Measurements from ENCODE around the gene LAMC3. TPM values are rescaled to one million over a fixed set of nuclear protein-coding genes. Genes with fewer than 3 reads are reported as not detected.

LAMC3 gene
- total RNA-seq, 6 experiments from 2014 or later: 2.7 to 14.3 (median 3.7) TPM

- Histone ChIP-seq H3K36me3 (no peaks in the 10 kb centered on the region), H3K4me1 (no peaks in the 10 kb centered on the region), H3K27ac (no peak overlapping the region), H3K27me3 (no peaks in the 10 kb centered on the region), H3K9me3 (no peaks in the 10 kb centered on the region), H3K4me3 (no peak overlapping the region)
- no peak for DNase-seq
- WGBS (ENCODE audit: insufficient coverage, low coverage, low lambda C conversion rate, missing lambda C conversion rate): 59% methylated on average over 16 of the region's 21 CpGs
- TF ChIP-seq POLR2A (IDR thresholded peaks at IDR 0.05) (no peak), CTCF (IDR thresholded peaks at IDR 0.05) (no peak)
- intact Hi-C loops (cut with DNase I): no loop called here
- no peak for ATAC-seq
These were observed 8.1 kb downstream of the LAMC3 start for GRCh38 chr9:131017067-131017466.

- no peaks in the 10 kb centered on the region for H3K9me3 ChIP-seq
- DNase-seq (no peak), ATAC-seq (peak in 2 of 4 donors; percentile 13 to 22)
- H3K4me1 ChIP-seq: no peaks in the 10 kb centered on the region
- TF ChIP-seq POLR2A (IDR thresholded peaks at IDR 0.05) (no peak), CTCF (IDR thresholded peaks at IDR 0.05) (no peak)
- H3K27me3 ChIP-seq: no peaks in the 10 kb centered on the region
- 52% methylated on average over 2 of the region's 6 CpGs for WGBS (ENCODE audit: insufficient coverage, low coverage, low lambda C conversion rate, missing lambda C conversion rate)
- H3K4me3 ChIP-seq: no peak overlapping the region
- intact Hi-C loops (cut with DNase I): no loop called here
- H3K27ac ChIP-seq: no peak overlapping the region
- H3K36me3 ChIP-seq: no peaks in the 10 kb centered on the region
These were observed 9.6 kb downstream of the LAMC3 start for GRCh38 chr9:131018621-131019020.

GRCh38 chr9:131019388-131020239 is 10.6 kb downstream of the LAMC3 start:
- no peak overlapping the region for H3K4me3 ChIP-seq
- no peak overlapping the region for H3K27ac ChIP-seq
- 53% methylated on average over 6 of the region's 15 CpGs for WGBS (ENCODE audit: insufficient coverage, low coverage, low lambda C conversion rate, missing lambda C conversion rate)
- no peak for DNase-seq
- no peak for TF ChIP-seq POLR2A (IDR thresholded peaks at IDR 0.05)
- TF ChIP-seq CTCF (IDR thresholded peaks at IDR 0.05): no peak
- ATAC-seq: peak in 1 of 4 donors; percentile 14
- H3K4me1 ChIP-seq: no peaks in the 10 kb centered on the region
- intact Hi-C loops (cut with DNase I): no loop called here
- no peaks in the 10 kb centered on the region for H3K36me3 ChIP-seq
- no peaks in the 10 kb centered on the region for H3K9me3 ChIP-seq
- no peaks in the 10 kb centered on the region for H3K27me3 ChIP-seq

GRCh38 chr9:131020388-131020787 is 11.4 kb downstream of the LAMC3 start:
- WGBS (ENCODE audit: insufficient coverage, low coverage, low lambda C conversion rate, missing lambda C conversion rate): 60% methylated on average over 2 of the region's 2 CpGs
- intact Hi-C loops (cut with DNase I): no loop called here
- Histone ChIP-seq H3K4me1 (no peaks in the 10 kb centered on the region), H3K9me3 (no peaks in the 10 kb centered on the region), H3K27ac (no peak overlapping the region), H3K4me3 (no peak overlapping the region), H3K36me3 (no peaks in the 10 kb centered on the region), H3K27me3 (no peaks in the 10 kb centered on the region)
- no peak for DNase-seq
- no peak for ATAC-seq
- TF ChIP-seq POLR2A (IDR thresholded peaks at IDR 0.05) (no peak), CTCF (IDR thresholded peaks at IDR 0.05) (no peak)

Data from right lobe of liver (tissue), 6 donors.